H54 (cell line): Measurements from ENCODE around the gene TMEM30B.
"Not testable (repeated sequence)": the region's sequence is repeated elsewhere in the genome, so short reads cannot be mapped to it uniquely, and the experiment has no call there.

Experiments
- DNase-seq: peaks from one replicate; pipeline ENCODE4 v3.0.0; 2011; ENCODE audit warnings: low spot score, mixed read lengths; ENCODE audit not compliant: insufficient read length
- FAIRE-seq: peaks from 3 replicates; lab custom pipeline; 2011; peaks lifted over from hg19 to GRCh38; lab: Jason Lieb, UNC
- POLR2A ChIP-seq: IDR thresholded peaks from 2 replicates; pipeline ENCODE4 v1.6.1; 2011; ENCODE audit warnings: low read depth, mild to moderate bottlenecking, low read length

TMEM30B gene

GRCh38 chr14:61319706-61320105 is 38.6 kb upstream of the TMEM30B start:
- no peak for TF ChIP-seq POLR2A
- FAIRE-seq (no peak), DNase-seq (no peak)

- FAIRE-seq: no peak
- no peak for DNase-seq
- TF ChIP-seq POLR2A: no peak
Measured at GRCh38 chr14:61319086-61319485, 37.9 kb upstream of the TMEM30B start.

GRCh38 chr14:61315313-61315712 is 34.2 kb upstream of the TMEM30B start:
- FAIRE-seq (no peak), DNase-seq (no peak)
- no peak for TF ChIP-seq POLR2A

GRCh38 chr14:61308701-61309100 is 27.6 kb upstream of the TMEM30B start:
- FAIRE-seq, DNase-seq: not testable (repeated sequence)

DNA sequence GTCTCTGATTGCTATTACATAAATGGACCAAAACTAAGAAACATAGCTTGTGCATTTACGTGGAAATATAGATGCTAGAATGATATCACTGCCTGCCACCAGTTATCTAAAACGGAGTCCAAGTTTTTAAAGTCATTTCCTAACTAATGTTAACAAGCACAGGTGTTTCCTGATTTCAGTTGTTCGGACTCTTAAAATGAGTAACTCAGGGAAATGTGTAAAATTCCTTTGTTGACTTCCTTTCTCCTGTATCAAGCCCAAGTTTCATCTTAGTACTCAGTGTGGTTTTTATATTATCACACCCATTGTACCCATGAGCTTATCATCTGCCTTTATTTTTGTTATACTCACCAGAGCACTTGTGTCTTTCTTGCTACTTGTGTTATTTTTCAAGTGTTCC is 27.1 kb upstream of the TMEM30B start:
- DNase-seq (no peak), FAIRE-seq (no peak)
- no peak for TF ChIP-seq POLR2A

GRCh38 chr14:61304688-61305087 is 23.6 kb upstream of the TMEM30B start:
- TF ChIP-seq POLR2A: no peak
- DNase-seq: no peak
- FAIRE-seq: no peak

- no peak for FAIRE-seq
- TF ChIP-seq POLR2A: no peak
- DNase-seq: no peak
Measured at GRCh38 chr14:61300754-61301153, 19.6 kb upstream of the TMEM30B start.

GRCh38 chr14:61300209-61300608 is 19.1 kb upstream of the TMEM30B start:
- FAIRE-seq (no peak), DNase-seq (no peak)
- TF ChIP-seq POLR2A: no peak

DNA sequence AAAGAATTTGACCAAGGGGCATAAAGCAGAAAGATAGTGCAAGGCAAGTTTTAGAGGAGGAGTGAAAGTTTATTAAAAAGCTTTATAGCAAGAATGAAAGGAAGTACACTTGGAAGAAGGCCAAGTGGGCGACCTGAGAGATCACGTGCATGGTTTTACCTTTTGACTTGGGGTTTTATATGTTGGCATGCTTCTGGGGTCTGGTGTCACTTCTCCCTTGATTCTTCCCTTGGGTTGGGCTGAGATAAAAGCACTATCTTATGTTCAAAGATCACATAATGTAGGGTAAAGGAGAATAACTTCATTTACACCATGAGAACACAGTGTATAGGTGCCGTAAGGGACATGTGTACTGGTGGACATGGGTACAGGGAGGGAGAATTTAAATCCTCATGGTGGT is 17.7 kb upstream of the TMEM30B start:
- TF ChIP-seq POLR2A: no peak
- FAIRE-seq (no peak), DNase-seq (no peak)

DNA sequence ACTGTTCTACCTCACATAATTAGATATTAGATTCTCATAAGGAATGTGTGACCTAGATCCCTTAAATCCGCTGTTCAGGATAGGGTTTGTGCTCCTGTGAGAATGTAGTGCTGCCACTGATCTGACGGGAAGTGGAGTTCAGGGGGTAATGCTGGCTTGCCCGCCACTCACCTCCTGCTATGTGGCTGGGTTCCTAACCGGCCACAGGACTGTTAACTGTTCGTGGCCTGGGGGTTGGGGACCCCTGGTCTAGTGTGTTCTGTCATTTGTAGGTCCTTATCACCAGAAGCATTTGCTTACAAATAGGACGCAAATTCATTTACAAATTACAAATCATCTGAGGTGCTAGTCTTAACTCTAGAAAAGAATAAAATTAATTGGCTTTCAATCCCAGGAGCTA is 16.4 kb upstream of the TMEM30B start:
- no peak for TF ChIP-seq POLR2A
- FAIRE-seq: no peak
- DNase-seq: no peak

GRCh38 chr14:61296719-61297502 is 15.8 kb upstream of the TMEM30B start:
- no peak for DNase-seq
- TF ChIP-seq POLR2A: no peak
- peak; percentile 93 for FAIRE-seq

DNA sequence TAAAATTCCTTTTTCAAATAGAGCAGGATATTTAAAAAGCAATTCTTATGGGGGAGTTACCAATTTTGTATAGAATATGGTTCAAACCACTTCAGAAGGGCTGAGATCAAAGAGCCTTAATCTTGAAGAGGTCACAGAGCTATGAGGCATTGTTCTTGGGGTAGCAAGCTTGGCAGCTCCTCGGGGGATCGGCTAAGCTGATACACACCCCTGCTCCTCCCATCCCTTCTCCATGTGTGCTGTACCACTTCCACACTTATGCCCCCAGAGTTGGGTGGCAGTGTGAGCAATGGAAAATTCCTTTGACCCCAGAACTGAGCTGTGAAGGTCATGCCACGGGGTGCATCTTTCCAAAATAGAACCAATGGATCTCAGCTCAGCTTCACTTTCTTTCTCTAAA is 15.0 kb upstream of the TMEM30B start:
- TF ChIP-seq POLR2A: no peak
- no peak for FAIRE-seq
- no peak for DNase-seq

GRCh38 chr14:61290701-61291100 is 9.6 kb upstream of the TMEM30B start:
- no peak for FAIRE-seq
- DNase-seq: no peak
- TF ChIP-seq POLR2A: no peak

- TF ChIP-seq POLR2A: no peak
- DNase-seq (no peak), FAIRE-seq (no peak)
Measured at GRCh38 chr14:61288720-61289119, 7.6 kb upstream of the TMEM30B start.

GRCh38 chr14:61288228-61288627 is 7.1 kb upstream of the TMEM30B start:
- no peak for TF ChIP-seq POLR2A
- FAIRE-seq (no peak), DNase-seq (no peak)
